ENCODE data around the gene UQCC5. TPM values are rescaled to one million over a fixed set of nuclear protein-coding genes. Genes with fewer than 3 reads are reported as not detected.

The UQCC5 gene
- total RNA-seq, 1 donor from 2014 or later, result 22.8 TPM

- Mint-ChIP-seq H3K36me3 (peaks cover 6% of the 10 kb centered on the region), H3K4me3 (no peak within 1 kb of the TSS), H3K27ac (no peak within 1 kb of the TSS), H3K9me3 (no peaks in the 10 kb centered on the region), H3K4me1 (ENCODE audit: unreplicated experiment) (peaks cover 4% of the 10 kb centered on the region), H3K27me3 (no peaks in the 10 kb centered on the region)
- DNase-seq (ENCODE audit: extremely low spot score, unreplicated experiment), result no peak
- TF ChIP-seq CTCF (conservative IDR thresholded peaks at IDR 0.05), result no peak
Observed at GRCh38 chr3:52494886-52495495, 41.4 kb upstream of the UQCC5 start, which contains the start of gene STAB1. Gene STAB1 (plus strand): TSS chr3:52495338. CDS start chr3:52495414, 76 bp downstream.

GRCh38 chr3:52495777-52496602 is 40.4 kb upstream of the UQCC5 start:
- no peak for DNase-seq (ENCODE audit: extremely low spot score, unreplicated experiment)
- H3K9me3 Mint-ChIP-seq, result no peaks in the 10 kb centered on the region
- H3K36me3 Mint-ChIP-seq, result peaks cover 6% of the 10 kb centered on the region
- no peaks in the 10 kb centered on the region for H3K27me3 Mint-ChIP-seq
- H3K27ac Mint-ChIP-seq, result no peak overlapping the region
- no peak overlapping the region for H3K4me3 Mint-ChIP-seq
- peaks cover 4% of the 10 kb centered on the region for H3K4me1 Mint-ChIP-seq (ENCODE audit: unreplicated experiment)
- TF ChIP-seq CTCF (conservative IDR thresholded peaks at IDR 0.05), result no peak

GRCh38 chr3:52498137-52499054 is 38.0 kb upstream of the UQCC5 start:
- Mint-ChIP-seq H3K36me3 (no peaks in the 10 kb centered on the region), H3K4me3 (no peak overlapping the region), H3K27ac (no peak overlapping the region), H3K9me3 (no peaks in the 10 kb centered on the region), H3K27me3 (no peaks in the 10 kb centered on the region), H3K4me1 (ENCODE audit: unreplicated experiment) (peaks cover 4% of the 10 kb centered on the region)
- DNase-seq (ENCODE audit: extremely low spot score, unreplicated experiment), result no peak
- TF ChIP-seq CTCF (conservative IDR thresholded peaks at IDR 0.05), result no peak

- Mint-ChIP-seq H3K27me3 (no peaks in the 10 kb centered on the region), H3K4me3 (no peak overlapping the region), H3K27ac (no peak overlapping the region), H3K4me1 (ENCODE audit: unreplicated experiment) (no peaks in the 10 kb centered on the region), H3K9me3 (no peaks in the 10 kb centered on the region), H3K36me3 (no peaks in the 10 kb centered on the region)
- no peak for DNase-seq (ENCODE audit: extremely low spot score, unreplicated experiment)
- TF ChIP-seq CTCF (conservative IDR thresholded peaks at IDR 0.05), result no peak
Observed at GRCh38 chr3:52501046-52501445, 35.4 kb upstream of the UQCC5 start.

GRCh38 chr3:52502001-52502400 is 34.4 kb upstream of the UQCC5 start:
- Mint-ChIP-seq H3K4me3 (no peak overlapping the region), H3K9me3 (no peaks in the 10 kb centered on the region), H3K27ac (no peak overlapping the region), H3K36me3 (no peaks in the 10 kb centered on the region), H3K4me1 (ENCODE audit: unreplicated experiment) (no peaks in the 10 kb centered on the region), H3K27me3 (no peaks in the 10 kb centered on the region)
- no peak for TF ChIP-seq CTCF (conservative IDR thresholded peaks at IDR 0.05)
- no peak for DNase-seq (ENCODE audit: extremely low spot score, unreplicated experiment)
